HG02885 (cell line): Measurements from ENCODE around the gene ENTPD1.
"Not testable (repeated sequence)": the region's sequence is repeated elsewhere in the genome, so short reads cannot be mapped to it uniquely, and the experiment has no call there.

Experiments
- ATAC-seq: cut with Tn5 transposase; IDR thresholded peaks from one replicate; pipeline ENCODE4 v1.9.1; 2021; ENCODE audit warnings: mild to moderate bottlenecking; ENCODE audit not compliant: unreplicated experiment, poor library complexity

The ENTPD1 gene

DNA sequence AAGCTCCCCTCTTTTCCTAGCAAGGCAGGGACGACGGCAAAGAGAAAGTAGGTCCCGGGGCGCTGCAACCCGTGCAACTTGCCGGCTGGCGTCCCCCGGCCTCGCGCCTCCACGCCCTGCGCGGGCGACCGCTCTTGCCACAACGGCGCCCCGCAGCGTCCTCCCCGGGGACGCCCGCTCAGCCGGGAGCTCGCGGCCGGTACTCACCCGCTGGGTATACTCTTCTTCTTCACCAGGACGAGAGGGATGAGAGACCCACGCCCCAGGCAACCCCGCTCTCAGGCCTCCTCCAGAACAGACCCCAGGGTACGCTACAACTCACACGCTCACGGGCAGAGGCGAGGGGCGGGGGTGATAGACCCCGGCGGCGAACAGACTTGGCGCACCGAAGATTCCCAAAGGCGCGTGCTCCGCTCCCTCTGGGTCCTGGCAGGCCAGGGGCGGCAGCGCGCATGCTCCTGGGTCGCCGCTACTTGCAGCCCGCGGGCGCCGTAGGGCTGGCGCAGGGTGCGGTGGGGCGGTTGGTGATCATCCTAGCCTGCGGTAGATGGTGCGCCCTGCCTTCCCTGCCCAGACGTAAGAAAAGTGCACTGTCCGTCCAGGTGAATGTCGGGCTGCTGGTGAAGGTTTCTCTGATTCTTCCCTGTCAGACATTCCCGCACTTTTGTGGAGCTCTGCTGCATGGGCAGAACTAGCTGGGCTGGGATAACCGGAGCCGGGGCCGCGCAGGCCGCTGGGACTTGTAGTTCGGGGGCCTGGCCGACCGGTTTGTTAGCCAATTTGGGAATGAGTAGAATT lies 151.7 kb downstream of the ENTPD1 start, which contains the start of gene CC2D2B:
Gene CC2D2B, plus strand, starts transcription at position 520 of the 798 bp plus-strand sequence. CDS start 3,349 bp downstream, outside the sequence.
- peak; percentile 90 for ATAC-seq

DNA sequence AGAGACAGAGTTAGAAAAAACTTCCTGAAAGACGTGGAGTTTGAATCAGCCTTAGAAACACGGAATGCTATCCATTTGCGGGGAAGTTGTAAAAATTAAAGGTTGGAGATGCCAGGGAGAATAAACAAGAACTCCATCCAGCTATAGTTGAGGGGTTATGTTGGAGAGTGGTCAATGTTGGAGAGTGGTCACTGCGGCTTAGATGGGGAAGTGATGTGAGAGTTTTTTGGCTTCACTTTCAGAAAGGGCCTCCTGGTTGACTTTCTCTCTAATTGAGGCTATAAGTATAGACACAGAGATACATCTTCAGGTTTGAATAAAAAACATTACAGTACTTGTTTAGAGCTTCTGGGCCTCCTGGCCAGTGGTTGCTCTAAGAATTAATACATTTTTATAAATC lies 152.5 kb downstream of the ENTPD1 start:
- ATAC-seq = no peak

DNA sequence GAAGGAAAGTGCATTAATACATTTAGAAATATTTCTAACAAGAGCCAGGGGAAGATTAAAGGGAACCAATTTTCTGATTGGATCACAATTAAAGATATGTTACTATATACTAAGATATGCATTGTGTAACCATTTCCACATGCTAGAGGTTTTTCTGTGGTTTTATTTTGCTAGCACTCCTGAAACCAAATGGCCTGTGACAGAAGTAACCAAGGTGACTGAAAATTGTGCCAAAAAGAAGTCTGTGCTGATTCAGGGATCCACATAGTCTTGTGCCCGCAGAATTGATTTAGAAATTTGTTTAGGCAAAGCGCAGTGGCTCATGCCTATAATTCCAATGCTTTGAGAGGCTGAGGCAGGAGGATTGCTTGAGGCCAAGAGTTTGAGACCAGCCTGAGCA lies 153.6 kb downstream of the ENTPD1 start:
- no peak for ATAC-seq

DNA sequence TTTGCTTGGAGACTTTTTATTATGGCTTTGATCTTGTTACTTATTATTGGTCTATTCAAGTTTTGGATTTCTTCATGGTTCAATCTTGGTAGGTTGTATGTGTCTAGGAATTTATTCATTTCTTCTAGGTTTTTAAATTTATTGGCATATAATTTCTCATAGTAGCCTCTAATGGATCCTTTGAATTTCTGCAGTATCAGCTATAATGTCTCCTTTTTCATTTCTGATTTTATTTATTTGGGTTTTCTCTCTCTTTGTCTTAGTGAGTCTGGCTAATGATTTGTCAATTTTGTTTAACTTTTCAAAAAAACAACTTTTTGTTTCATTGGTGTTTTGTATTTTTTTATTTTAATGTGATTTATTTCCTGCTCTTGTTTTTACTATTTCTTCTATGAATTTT lies 160.1 kb downstream of the ENTPD1 start:
- not testable (repeated sequence) for ATAC-seq
